HepG2 (cell line): ENCODE measurements around the gene ANKRD37. TPM values are rescaled to one million over a fixed set of nuclear protein-coding genes. Genes with fewer than 3 reads are reported as not detected.

Source experiments
- ARNT ChIP-seq: fragments of 450-650 bp; IDR thresholded peaks from 2 replicates; pipeline ENCODE4 v1.6.1; 2017
- FOXK2 ChIP-seq: fragments of 450-650 bp; IDR thresholded peaks from 2 replicates; pipeline ENCODE4 v1.6.1; 2016
- HHEX ChIP-seq: IDR thresholded peaks from 2 replicates; pipeline ENCODE4 v1.6.1; 2016; ENCODE audit warnings: control low read depth
- HOXA3 ChIP-seq: sonication (generic); formaldehyde crosslinking; IDR thresholded peaks from 2 replicates; pipeline ENCODE4 v1.5.0; 2020; ENCODE audit warnings: missing genetic modification reagents
- IRF1 ChIP-seq: sonication (generic); formaldehyde crosslinking; IDR thresholded peaks from 2 replicates; pipeline ENCODE4 v1.4.0; 2020; ENCODE audit warnings: low read depth, mild to moderate bottlenecking, missing genetic modification reagents
- MTA3 ChIP-seq: sonication (generic); formaldehyde crosslinking; IDR thresholded peaks from 2 replicates; pipeline ENCODE4 v1.4.0; 2020; ENCODE audit warnings: missing genetic modification reagents
- MZF1 ChIP-seq: sonication (generic); formaldehyde crosslinking; IDR thresholded peaks from 2 replicates; pipeline ENCODE4 v1.8.1; 2023; ENCODE audit warnings: mild to moderate bottlenecking, missing genetic modification reagents, borderline replicate concordance
- NFATC3 ChIP-seq: sonication (generic); formaldehyde crosslinking; IDR thresholded peaks from 2 replicates; pipeline ENCODE4 v1.5.1; 2020; ENCODE audit warnings: mild to moderate bottlenecking, missing genetic modification reagents
- NFRKB ChIP-seq: fragments of 450-650 bp; IDR thresholded peaks from 2 replicates; pipeline ENCODE4 v1.6.1; 2017
- SIX4 ChIP-seq: sonication (generic); formaldehyde crosslinking; IDR thresholded peaks from 2 replicates; pipeline ENCODE4 v1.4.0; 2020; ENCODE audit warnings: missing genetic modification reagents
- ZBTB7B ChIP-seq: sonication (generic); formaldehyde crosslinking; IDR thresholded peaks from 2 replicates; pipeline ENCODE4 v1.4.0; 2020; ENCODE audit warnings: missing genetic modification reagents
- ZMYM2 ChIP-seq: sonication (generic); formaldehyde crosslinking; IDR thresholded peaks from 2 replicates; pipeline ENCODE4 v1.8.0; 2022; ENCODE audit warnings: mild to moderate bottlenecking, missing genetic modification reagents
- ZNF142 ChIP-seq: sonication (generic); formaldehyde crosslinking; IDR thresholded peaks from 2 replicates; pipeline ENCODE4 v1.4.0; 2020; ENCODE audit warnings: missing genetic modification reagents
- ZNF143 ChIP-seq: sonication (generic); formaldehyde crosslinking; IDR thresholded peaks from 2 replicates; pipeline ENCODE4 v1.4.0; 2020; ENCODE audit warnings: missing genetic modification reagents
- ZNF496 ChIP-seq: sonication (generic); formaldehyde crosslinking; IDR thresholded peaks from 2 replicates; pipeline ENCODE4 v1.8.1; 2023; ENCODE audit warnings: mild to moderate bottlenecking, moderate library complexity, missing genetic modification reagents; ENCODE audit not compliant: insufficient replicate concordance
- ZNF558 ChIP-seq: sonication (generic); formaldehyde crosslinking; IDR thresholded peaks from 2 replicates; pipeline ENCODE4 v1.9.0; 2022; ENCODE audit warnings: mild to moderate bottlenecking, missing genetic modification reagents, borderline replicate concordance
- polyA plus RNA-seq, 8 experiments: library from polyadenylated mRNA; depleted of rRNA in 3 of 8; stranded (reverse) in 7 of 8; unstranded in 1 of 8; fragments of >200 nt; fragmentation: Illumina TruSeq in 4 of 8; extraction: Trizol in 4 of 8; gene quantifications; 2 replicates each; pipeline versions ENCODE4 v1.2.1 to v1.2.3, GENCODE V29; 2011 to 2016; ENCODE audit warnings: low read depth in 4 of 8, missing spikeins in 1 of 8, mixed read lengths in 1 of 8; ENCODE audit not compliant: insufficient read depth in 1 of 8
- total RNA-seq, 5 experiments: library from RNA; depleted of rRNA; stranded (reverse); fragments of >200 nt; fragmentation: Illumina TruSeq; extraction: Trizol; gene quantifications; 2 replicates each; pipeline ENCODE4 v1.2.3, GENCODE V29; 2016; ENCODE audit warnings: low read depth in 1 of 5
- TF ChIP-seq, protein P1 (sequence below): sonication (generic); formaldehyde crosslinking; IDR thresholded peaks from 2 replicates; pipeline ENCODE4 v1.9.0; 2021; ENCODE audit warnings: missing genetic modification reagents, mild to moderate bottlenecking, borderline replicate concordance
- TF ChIP-seq, protein P2 (sequence below): IDR thresholded peaks from 2 replicates; pipeline ENCODE4 v1.6.1; 2016; ENCODE audit warnings: low read depth, missing genetic modification reagents, missing compliant biosample characterization

The ANKRD37 gene
- total and polyA plus RNA-seq, 2 of the 13 experiments (the other 11 are each of a cell fraction or from before 2014, with no cell fraction given), result 2.2 to 51.4 TPM

GRCh38 chr4:185396724-185397385 is at the start of gene ANKRD37 (continued):
- TF ChIP-seq HHEX (CRISPR knock-in tag) (no peak), ZNF142 (CRISPR knock-in tag) (no peak), ZBTB7B (CRISPR knock-in tag) (no peak; the same call in 1 of the 2 replicates), HOXA3 (CRISPR knock-in tag) (no peak), ZNF143 (CRISPR knock-in tag) (no peak), MZF1 (CRISPR knock-in tag) (no peak), NFRKB (no peak), IRF1 (CRISPR knock-in tag) (no peak), FOXK2 (no peak), SIX4 (CRISPR knock-in tag) (peak; percentile 91), ZMYM2 (no peak), ARNT (no peak), NFATC3 (CRISPR knock-in tag) (no peak), MTA3 (no peak), ZNF496 (CRISPR knock-in tag) (no peak), ZNF558 (CRISPR knock-in tag) (no peak)
- TF ChIP-seq, protein P1, sequence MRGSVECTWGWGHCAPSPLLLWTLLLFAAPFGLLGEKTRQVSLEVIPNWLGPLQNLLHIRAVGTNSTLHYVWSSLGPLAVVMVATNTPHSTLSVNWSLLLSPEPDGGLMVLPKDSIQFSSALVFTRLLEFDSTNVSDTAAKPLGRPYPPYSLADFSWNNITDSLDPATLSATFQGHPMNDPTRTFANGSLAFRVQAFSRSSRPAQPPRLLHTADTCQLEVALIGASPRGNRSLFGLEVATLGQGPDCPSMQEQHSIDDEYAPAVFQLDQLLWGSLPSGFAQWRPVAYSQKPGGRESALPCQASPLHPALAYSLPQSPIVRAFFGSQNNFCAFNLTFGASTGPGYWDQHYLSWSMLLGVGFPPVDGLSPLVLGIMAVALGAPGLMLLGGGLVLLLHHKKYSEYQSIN (CRISPR knock-in tag), result no peak
- TF ChIP-seq, protein P2, sequence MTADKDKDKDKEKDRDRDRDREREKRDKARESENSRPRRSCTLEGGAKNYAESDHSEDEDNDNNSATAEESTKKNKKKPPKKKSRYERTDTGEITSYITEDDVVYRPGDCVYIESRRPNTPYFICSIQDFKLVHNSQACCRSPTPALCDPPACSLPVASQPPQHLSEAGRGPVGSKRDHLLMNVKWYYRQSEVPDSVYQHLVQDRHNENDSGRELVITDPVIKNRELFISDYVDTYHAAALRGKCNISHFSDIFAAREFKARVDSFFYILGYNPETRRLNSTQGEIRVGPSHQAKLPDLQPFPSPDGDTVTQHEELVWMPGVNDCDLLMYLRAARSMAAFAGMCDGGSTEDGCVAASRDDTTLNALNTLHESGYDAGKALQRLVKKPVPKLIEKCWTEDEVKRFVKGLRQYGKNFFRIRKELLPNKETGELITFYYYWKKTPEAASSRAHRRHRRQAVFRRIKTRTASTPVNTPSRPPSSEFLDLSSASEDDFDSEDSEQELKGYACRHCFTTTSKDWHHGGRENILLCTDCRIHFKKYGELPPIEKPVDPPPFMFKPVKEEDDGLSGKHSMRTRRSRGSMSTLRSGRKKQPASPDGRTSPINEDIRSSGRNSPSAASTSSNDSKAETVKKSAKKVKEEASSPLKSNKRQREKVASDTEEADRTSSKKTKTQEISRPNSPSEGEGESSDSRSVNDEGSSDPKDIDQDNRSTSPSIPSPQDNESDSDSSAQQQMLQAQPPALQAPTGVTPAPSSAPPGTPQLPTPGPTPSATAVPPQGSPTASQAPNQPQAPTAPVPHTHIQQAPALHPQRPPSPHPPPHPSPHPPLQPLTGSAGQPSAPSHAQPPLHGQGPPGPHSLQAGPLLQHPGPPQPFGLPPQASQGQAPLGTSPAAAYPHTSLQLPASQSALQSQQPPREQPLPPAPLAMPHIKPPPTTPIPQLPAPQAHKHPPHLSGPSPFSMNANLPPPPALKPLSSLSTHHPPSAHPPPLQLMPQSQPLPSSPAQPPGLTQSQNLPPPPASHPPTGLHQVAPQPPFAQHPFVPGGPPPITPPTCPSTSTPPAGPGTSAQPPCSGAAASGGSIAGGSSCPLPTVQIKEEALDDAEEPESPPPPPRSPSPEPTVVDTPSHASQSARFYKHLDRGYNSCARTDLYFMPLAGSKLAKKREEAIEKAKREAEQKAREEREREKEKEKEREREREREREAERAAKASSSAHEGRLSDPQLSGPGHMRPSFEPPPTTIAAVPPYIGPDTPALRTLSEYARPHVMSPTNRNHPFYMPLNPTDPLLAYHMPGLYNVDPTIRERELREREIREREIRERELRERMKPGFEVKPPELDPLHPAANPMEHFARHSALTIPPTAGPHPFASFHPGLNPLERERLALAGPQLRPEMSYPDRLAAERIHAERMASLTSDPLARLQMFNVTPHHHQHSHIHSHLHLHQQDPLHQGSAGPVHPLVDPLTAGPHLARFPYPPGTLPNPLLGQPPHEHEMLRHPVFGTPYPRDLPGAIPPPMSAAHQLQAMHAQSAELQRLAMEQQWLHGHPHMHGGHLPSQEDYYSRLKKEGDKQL, result no peak
